Neural progenitor cell (in vitro differentiated cells): Measurements from ENCODE around the gene DPH1.

Source experiments
- EZH2 ChIP-seq: fragments of 200-600 bp; sonication (generic); IDR thresholded peaks from 2 replicates; pipeline ENCODE4 v1.6.1; 2017; ENCODE audit warnings: antibody characterized with exemption, mild to moderate bottlenecking, moderate library complexity
- EZH2phosphoT487 ChIP-seq: fragments of 200-600 bp; sonication (generic); IDR thresholded peaks from 2 replicates; pipeline ENCODE4 v1.6.1; 2017; ENCODE audit warnings: antibody characterized with exemption

GRCh38 chr17:1992541-1992940, 37.4 kb upstream of the DPH1 start:
- TF ChIP-seq EZH2phosphoT487 = no peak
- TF ChIP-seq EZH2 = no peak
